Stimulated activated naive CD4-positive, alpha-beta T cell (primary cell): ENCODE data around the gene KISS1.

Experiments
- DNase-seq, 6 experiments: peaks; one replicate each; lab custom pipeline; 2025; lab: John Stamatoyannopoulos, UW

KISS1 gene

DNA sequence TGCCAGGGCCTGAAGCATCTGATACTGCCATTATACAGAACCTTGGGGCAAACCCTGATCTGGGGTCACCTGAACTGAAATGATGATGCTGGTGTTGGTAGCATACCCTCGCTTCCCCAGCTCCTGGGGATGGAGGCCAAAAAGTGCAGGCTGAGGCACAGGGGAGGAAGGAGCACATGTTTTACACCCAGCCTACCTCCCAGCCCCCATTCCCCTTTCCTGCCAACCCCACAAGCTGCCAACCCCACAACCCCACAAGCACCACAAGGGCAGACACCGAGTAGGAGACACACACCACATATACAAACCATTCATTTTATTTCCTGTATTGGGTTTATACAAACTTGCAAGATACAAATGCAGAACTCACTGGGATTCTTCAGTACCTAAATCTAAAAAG is 22.3 kb upstream of the KISS1 start:
- DNase-seq, result no peak

DNA sequence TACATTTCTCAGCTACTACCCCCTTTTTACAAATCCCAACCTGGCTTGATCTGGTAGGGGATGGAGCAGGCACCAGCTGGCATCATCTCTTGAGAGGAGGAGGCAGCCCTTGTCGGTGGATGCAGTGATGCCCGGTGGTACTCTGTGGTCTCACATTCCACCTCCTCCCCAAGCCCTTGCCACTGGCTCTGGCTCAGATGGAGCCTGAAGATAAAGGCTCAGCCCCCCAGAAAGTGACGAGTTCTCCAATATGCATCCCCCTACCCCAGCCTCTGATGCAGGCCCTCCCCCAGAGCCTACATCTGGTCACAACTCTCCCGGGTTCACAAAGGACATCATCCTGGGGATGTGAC is 21.3 kb upstream of the KISS1 start:
- DNase-seq, result no peak

DNA sequence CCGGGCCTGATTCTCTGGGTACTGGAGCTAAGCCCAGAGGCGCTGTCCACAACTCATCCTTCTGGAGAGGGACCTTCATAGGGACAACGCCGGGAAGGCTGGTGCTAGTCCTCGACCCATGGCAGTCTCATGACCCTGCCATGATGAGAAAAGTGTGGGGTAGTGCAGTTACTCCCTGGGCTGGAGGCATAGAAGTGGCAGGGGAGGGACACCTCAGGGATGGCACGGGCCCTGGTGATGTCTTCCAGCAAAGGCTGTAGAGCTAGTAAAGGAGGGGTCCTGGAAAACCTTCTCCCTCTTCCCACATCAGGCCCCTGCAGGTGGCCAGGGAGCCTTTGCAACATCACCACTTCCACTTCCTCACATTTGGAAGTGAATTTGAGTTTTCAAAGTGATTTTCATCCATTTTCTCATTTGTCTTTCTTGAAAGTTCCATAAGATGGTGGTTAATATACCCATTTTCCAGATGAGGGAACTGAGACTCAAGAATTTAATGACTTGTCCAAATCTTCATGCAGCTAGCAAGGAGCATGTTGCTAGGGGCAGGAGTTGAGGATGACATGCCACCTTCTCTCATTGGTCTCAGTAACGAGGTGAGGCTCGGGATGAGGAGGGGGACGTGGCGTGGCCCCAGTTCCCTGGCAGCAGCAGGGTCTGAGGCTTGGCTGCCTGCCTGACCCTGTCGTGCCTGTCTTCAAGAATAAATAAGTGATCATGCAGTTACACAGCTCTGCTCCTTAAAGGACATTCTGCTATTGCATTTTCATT is 20.8 kb upstream of the KISS1 start:
- no peak for DNase-seq

DNA sequence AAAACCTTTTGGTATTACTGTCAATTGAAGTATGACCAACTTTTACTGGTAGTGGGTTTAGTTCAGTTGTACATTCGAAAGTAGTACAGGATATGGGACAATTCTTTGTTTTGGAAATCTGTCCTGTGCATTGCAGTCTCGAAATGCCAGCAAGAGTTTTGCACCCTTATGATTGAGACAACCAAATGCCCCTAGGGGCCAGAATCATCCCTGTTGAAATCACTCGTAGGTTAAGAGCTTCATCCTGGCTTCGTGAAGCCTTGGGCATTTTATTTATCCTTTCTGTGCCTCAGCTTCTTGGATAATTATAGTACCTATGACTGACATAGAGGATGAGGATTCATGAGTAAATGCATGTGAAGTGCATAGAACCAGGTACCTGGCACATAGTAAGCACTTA is 19.9 kb upstream of the KISS1 start:
- DNase-seq, result no peak

DNA sequence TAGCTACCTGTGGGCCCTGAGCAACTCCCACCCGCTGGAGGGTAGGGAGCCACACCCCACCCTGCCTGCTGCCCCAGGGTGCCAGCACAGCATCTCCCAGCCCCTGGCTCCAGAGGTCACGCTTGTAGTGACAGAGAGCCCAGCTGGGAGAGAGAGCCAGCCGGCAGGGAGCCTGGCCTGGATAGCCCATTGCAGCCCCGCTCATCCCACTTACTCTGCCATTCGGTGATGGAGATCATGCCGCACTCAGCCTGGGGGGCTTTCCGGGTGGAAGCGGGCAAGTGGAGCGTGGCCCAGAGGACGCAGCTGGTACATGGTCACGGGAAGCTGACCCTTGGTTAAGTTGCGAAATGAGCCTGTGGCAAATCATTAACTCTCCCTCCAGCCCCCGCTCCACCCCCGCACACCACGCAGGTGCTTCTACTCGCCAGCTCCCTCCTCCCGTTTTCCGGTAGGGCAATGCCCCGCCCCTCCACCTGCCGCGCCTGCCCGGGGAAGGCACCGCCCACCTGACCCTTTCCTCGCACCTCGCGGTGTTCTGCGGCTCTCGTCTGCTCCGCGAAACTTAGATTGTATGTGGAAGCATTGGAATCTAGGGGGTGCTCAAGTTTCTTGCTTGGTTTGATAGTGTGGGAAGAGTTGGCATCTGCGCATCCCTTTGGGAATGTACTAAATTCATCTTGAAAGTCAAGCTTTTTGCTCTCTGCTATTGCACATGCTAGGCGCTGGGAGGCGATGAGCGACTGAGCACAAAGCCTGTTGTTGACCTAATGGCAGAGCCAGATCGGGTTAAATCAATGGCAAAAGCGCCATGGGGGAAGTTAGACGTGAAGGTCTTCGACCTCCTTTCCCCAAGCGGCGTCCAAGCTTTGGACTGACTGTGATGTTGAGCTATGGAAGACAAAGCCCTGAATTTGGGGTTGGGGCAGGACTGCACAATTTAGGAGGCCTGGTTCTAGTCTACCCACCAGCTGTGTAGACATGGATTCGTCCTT is 17.7 kb upstream of the KISS1 start, which contains the start of gene GOLT1A:
TSS of gene GOLT1A (minus strand) at position 321 of the 995 bp plus-strand sequence. CDS start at position 239, 82 bp downstream.
- peak in 5 of 6 experiments; percentile 19 to 44 (median 41) for DNase-seq

DNA sequence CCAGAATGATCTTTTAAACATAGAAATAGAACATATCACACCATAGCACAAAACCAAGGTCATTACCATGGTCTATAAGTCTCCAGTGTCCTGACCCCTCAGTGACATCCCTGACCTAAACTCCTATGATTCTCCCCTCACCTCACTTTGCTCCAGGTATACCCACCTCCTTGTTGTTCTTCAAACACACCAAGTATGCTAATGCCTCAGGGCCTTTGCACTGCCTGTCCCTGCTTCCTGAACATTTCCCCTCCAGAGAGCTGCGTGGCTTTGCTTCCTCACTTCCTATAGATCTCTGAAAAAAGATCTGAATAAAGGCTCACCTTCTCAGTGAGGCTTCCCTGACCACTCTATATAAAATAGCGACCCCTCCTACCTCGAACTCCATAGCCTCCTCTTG is 16.4 kb upstream of the KISS1 start:
- no peak for DNase-seq

DNA sequence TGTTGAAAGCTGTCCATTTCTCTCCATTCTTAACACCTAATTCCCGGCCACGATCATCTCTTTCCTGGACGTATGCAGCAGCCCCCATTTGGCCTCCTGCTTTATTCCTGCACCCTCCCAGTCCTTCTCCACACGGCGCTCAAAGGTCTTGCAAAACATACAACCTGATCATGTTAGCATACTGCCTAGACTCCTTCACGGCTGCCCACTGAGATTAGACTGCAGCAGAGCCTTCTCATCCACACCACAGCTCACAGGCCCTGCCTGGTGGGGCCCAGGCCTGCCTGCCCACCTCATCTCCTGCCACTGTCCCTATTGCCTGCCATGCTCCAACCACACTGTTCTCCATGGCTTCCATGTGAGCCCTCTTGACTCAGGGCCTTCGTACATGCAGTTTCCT is 14.8 kb upstream of the KISS1 start:
- no peak for DNase-seq

DNA sequence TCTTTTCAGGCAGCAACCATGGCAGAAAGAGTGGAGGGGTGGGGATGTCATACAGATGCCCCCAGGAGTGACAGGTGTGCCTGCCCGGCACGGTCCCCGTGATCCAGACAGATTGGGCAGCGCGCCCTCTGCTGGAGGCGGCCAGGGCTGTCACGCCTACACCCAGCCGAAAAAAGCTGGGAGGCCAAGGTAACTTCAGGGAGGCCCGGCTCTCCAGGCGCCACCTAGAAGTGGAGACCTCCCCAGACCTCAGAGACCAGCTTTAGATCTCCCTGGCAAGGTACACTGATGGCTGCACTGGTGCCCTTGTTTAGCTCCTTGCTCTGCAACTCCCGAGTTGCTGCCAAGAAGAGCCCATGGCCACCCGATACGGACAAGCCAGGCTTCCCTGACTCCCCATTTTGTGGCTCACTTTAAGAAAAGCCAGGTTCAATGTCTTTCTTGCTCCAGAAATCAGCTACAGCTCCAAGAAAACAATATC is 10.9 kb upstream of the KISS1 start:
- DNase-seq, result peak; percentile 19 to 75 (median 62)

DNA sequence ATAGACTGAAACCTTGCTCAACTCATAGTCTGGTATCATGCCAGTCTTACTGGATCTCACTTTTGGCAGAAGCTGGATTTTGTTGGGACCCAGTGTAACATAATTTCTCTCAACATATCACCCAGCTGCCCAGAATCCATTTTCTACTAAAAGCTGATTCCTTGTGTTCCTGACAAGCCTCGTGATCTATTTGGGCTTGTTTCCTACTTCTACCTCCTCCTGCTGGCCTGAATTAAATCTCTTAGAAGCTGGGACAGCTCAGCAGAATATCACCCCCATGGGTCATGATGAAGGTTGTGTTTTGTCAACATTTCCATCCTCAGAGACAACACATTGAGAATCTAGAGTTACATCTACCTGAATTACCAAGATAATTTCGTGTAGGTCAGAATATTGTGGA is 9.8 kb upstream of the KISS1 start:
- no peak for DNase-seq

DNA sequence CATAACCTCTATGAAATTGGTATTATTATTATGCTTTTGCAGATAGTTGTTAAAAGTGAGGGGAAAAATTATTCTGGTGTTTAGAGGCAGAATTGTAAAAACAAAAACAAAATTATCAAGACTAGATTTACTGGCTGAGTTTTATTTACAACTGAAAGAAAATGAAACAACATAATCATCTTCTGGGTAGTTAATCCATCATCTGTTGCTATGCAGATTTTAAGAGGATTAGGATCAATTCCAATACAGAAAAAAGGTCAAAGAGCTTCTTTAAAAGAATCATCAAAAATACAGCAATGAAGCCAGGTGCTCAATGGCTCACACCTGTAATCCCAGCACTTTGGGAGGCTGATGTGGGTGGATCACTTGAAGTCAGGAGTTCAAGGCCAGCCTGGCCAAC is 9.2 kb upstream of the KISS1 start:
- DNase-seq, result no peak

DNA sequence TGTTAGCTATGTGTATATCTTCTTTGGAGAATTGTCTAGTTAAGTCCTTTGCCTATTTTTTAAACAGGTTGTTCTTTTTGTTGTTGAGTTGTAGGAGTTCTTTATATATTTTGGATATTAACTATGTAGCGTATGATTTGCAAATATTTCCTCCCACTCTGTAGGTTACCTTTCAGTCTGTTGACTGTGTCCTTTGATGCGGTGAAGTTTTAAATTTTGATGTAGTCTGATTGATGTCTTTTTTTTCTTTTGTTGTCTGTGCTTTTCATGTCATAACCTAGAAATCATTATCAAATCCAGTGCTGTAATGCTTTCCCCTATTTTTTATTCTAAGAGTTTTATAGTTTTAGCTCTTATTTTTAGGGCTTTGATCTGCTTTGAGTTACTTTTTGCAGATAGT is 8.7 kb upstream of the KISS1 start:
- peak in 3 of 6 experiments; percentile 15 to 37 (median 28) for DNase-seq

DNA sequence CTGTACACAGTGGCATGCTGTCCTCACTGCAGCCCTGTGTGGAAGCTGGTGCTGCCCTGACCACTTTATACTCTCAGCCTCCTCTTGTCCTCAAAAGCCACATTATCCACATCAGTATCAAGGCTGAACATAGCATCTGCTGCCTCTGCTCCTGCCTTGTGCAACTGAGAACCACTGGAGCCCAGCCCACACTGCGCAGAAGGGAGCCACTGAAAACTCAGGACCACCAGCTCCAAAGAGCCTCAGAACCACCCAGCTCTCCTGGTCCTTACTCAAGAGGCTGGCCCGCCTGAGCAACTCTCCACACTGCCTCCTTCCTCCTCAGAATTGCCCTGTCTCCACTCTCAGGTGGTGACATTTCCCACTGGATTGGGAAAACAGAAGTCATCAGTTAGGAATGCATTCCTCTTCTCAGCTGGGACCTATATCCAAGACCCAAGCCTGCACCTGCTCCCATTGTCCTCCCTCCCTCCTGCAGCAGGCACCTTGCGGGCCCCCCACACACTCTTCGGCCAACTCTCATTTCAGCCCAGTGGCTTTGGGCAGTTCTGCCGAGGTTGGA is 7.0 kb upstream of the KISS1 start:
- no peak for DNase-seq

DNA sequence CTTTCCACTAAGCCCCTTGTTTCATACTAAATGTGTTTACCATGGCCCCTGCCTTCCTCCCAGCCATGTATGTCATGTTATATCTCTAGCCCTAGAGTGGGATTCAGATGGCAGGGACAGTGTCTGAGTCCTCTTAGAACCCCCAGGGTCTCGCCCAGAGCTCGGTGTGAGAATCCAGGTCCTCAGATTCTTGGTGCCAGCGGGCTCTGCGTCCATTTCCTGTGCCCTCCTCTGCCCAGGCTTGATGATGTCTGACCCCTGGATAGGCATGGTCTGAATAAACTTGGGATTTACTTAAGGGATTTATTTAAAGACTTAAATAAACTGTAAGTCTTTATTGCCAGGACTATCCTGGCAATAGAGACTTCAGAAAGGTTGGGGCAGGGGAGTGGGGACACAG is 6.2 kb upstream of the KISS1 start:
- DNase-seq, result no peak

DNA sequence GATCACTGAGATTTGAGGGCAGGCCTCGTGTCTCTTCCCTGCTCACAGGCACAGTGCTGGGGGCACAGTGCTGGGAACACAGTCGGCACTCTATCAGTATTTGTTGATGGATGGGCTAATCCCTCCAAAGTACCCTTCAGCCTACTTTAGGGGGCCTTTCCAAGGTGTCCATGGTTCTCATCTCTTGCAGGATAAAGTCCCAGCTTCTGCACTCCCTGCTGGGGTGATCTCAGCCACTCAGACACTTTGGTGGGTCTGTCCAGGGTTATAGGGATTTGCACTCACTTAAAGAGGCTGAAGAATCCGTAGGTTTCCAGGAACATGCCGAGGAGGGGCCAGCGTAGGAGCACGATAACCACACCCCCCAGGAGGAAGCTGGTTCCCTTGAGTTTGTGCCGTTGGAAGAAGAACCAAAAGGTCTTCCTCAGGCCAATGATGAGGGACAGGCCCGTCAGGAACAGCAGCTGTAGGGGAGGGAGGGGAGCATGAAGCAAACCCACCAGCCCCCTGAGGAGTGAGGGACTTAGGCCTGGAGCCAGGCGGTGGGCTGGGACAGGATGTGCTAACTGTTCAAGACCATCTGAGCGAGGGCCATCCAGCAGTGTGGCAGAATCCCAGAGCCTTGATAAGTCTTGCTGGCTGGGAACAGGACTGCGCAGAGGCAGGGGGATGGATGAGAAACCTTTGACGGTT is 5.2 kb upstream of the KISS1 start:
- no peak for DNase-seq

DNA sequence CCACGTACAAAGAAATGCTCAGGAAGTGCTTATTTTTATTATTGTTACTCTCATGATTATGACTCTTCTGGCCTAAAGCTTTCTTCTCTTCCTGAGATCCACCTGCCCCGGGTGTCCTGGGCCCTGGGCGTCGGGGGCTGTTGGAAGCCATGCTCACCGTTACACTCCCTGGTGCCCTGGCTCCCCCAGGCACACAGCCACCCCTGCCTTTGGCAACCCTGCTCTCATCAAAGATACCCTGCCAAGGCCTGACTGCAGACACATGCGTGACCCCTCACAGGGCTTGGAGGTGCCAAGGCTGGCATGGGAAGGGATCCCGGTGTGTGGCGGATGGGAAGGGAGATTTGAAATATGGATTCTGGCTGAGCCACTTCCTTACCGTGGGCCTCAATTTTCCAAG is 3.3 kb upstream of the KISS1 start:
- DNase-seq, result no peak

DNA sequence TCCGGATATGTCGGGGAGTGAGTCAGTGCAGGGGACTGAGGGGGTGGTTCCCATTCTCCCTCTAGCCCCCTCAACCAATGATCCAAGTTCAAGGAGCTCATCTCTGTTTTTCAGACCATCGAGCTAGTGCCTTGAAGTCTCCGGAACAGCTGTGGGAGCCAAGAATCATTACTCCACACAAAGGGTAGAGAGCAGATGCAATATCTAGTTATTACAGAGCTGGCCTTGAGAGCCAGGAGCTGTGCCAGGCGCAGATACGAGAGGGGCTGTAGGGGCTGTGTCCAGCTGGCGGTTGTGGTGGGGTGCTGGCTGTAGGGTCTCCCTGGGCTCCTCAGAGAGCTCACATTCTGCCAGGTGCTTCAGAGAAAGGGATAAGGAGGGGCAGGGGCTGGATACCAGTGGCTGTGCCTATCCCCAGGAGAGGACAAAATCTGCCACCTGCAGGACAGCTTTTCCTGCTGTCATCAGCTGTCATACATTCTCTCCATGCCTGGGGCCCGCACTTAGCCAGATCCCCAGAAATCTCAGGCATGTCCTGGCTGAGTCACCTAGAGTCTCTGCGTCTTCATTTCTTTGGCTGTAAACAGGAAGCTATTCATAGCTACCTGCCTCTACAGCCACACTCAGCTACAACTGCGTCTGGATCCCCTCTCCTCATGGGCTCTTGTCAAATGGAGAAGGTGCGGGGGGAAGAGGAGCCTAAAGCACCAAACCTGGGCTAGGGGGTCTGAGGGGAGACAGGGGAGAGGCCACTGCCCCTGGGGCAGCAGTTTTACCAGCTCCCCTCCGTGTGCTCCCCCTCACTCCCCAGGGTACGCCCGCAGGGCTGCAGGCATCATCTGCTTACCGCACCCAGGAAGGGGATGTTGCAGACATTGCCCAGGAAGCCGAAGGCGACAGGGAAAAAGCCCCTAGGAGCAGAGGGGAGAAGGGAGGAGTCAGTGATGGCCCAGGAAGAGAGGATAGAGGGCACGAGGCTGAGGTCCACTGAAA is 2.4 kb upstream of the KISS1 start:
- no peak for DNase-seq

DNA sequence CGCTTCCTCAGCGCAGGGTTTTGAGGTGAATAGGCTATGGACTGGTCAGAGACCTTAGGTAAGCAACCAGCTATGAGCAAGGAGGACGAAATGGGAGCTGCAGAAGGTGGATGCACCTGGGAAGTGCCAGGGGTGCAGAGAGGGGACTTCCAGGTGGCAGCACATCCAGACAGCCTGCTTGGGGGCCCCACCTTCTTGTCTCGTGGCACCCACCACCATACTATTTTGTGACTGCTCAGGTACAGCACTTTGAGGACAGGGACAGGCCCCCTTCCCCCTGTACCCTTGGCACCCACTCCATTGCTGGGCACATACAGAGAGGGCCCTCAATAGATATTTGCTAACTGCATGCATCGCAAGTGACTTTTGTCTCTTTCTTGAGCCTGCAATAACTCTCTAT is 777 bp upstream of the KISS1 start:
- no peak for DNase-seq

DNA sequence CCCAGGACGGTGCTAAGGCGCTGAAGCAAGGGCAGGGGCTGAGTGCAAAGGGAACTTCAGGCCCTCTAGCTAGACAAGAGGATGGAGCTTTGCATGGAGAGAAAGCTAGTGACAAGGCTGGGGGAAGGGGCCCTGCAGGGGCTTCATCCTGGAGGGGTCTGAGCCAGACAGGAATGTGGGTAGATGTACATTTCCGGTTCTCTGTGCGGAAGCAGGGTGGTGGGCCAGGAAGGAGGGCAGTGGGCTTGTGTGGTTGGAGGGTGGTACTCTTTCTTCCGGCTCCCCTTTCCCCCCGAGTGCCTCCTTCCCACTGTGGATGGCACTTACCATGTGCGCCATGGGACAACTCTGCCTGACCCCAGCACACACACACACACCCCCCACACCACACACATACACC is 1.5 kb downstream of the KISS1 start:
- DNase-seq, result no peak

DNA sequence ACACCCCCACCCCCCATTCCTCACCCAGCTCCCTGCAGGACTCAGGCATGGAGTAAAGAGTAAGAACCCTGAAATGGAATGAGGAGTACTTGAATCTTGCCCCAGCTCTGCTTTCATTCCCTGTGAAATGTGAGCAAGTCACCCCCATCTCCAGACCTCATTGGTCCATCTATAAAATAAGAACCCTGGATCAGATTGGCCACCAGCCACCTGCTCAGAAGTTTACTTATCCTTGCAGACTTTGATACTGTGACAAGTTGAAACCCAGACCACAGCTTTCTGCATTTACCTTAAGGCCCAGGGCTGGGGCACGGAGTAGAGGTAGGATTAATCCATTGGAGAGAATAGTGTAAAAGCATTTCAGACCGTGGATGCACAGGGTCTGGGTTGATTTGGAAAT is 2.2 kb downstream of the KISS1 start:
- no peak for DNase-seq

DNA sequence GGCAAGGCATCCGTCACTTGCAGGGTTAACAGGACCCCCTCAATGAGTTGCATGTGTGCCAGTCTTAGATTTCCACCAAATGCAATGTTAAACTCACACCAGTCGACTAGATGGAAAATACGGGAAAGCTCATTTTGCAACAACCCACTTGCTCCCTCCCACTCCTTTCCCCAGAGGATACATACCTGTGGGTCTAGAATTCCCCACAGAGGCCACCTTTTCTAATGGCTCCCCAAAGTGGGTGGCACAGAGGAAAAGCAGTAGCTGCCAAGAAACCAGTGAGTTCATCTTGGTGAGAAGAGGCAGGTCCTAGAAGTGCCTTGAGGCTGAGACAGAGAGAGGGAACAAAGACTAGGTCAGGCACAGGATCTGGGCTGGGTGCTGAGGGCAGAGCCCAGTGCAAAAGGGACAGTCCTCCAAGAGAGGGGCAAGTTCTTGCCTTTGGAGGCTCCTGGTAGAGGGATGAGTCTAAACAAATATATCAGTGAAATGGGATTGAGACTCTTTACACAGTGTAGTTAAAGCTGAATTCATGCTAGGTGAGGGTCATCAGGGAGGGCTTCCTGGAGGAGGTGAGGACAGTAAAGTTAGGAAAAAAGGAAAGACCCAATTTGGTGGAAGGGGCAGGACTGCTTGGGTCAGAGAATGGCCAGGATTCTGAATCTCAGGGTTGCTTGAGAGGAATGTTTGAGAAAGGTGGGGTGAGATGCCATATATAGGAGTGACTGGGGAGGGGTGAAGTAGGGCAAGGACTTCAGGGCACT is 3.5 kb downstream of the KISS1 start:
- no peak for DNase-seq
